Lower leg skin (tissue), 4 donors: ENCODE results near the gene UBR4. TPM values are rescaled to one million over a fixed set of nuclear protein-coding genes. Genes with fewer than 3 reads are reported as not detected.

ENCODE experiments used
- DNase-seq, 2 donors: peaks; one replicate each; pipeline ENCODE4 v3.0.0-alpha.2; 2019; ENCODE audit warnings: low spot score in 2 of 2
- H3K4me3 ChIP-seq: fragments of 200-600 bp; sonication (generic); 2 replicates; pipeline ENCODE4 v1.5.1; 2017; ENCODE audit warnings: mild to moderate bottlenecking, low read depth; ENCODE audit not compliant: poor library complexity, severe bottlenecking
- CTCF ChIP-seq, 3 donors: fragments of 450-650 bp; IDR thresholded peaks; one replicate each; pipeline ENCODE4 v1.5.1; 2016; ENCODE audit warnings: antibody characterized with exemption in 3 of 3, mild to moderate bottlenecking in 3 of 3, moderate library complexity in 2 of 3
- POLR2A ChIP-seq, 2 donors: fragments of 450-650 bp; IDR thresholded peaks; one replicate each; pipeline ENCODE4 v1.6.1; 2016 to 2017; ENCODE audit warnings: antibody characterized with exemption in 2 of 2, mild to moderate bottlenecking in 1 of 2, moderate library complexity in 1 of 2
- WGBS, 2 donors: methylation state at CpG; one replicate each; pipeline ENCODE4 v1.1.5; 2018; 5-methylcytosine and 5-hydroxymethylcytosine counted together
- intact Hi-C: fragments of 100-400 bp; cut with DNase I; formaldehyde crosslinking; loops from one replicate; pipeline ENCODE4 v1.15.0; 2023; ENCODE audit warnings: low total_unique reads
- total RNA-seq, 4 donors: library from RNA; depleted of rRNA; stranded (reverse); fragments of >200 nt; gene quantifications; one replicate each; pipeline ENCODE4 v1.1.0, GENCODE V29; 2016

Gene UBR4
- total RNA-seq, 4 donors from 2014 or later: 255 to 380 (median 329) TPM

- DNase-seq: no peak
- WGBS, 2 donors: 71 to 73% methylated on average over 3 of the region's 3 CpGs
- intact Hi-C loops: no loop called here
- no peak for TF ChIP-seq POLR2A (IDR thresholded peaks at IDR 0.05)
- no peak for TF ChIP-seq CTCF (IDR thresholded peaks at IDR 0.05)
- H3K4me3 ChIP-seq: no peak overlapping the region
These were observed 44.0 kb downstream of the UBR4 start for GRCh38 chr1:19166066-19166465.

GRCh38 chr1:19165501-19165900 is 44.6 kb downstream of the UBR4 start:
- DNase-seq: no peak
- WGBS, 2 donors: 66 to 73% methylated on average over 3 of the region's 3 CpGs
- no peak overlapping the region for H3K4me3 ChIP-seq
- TF ChIP-seq POLR2A (IDR thresholded peaks at IDR 0.05): no peak
- no peak for TF ChIP-seq CTCF (IDR thresholded peaks at IDR 0.05)
- intact Hi-C loops: no loop called here

- H3K4me3 ChIP-seq: no peak overlapping the region
- 74 to 85% methylated on average over 10 of the region's 10 CpGs for WGBS, 2 donors
- intact Hi-C loops: no loop called here
- TF ChIP-seq CTCF (IDR thresholded peaks at IDR 0.05): no peak
- TF ChIP-seq POLR2A (IDR thresholded peaks at IDR 0.05): no peak
- DNase-seq: no peak
These were observed 45.6 kb downstream of the UBR4 start for GRCh38 chr1:19164274-19165015.

GRCh38 chr1:19163261-19163660 is 46.8 kb downstream of the UBR4 start:
- TF ChIP-seq CTCF (IDR thresholded peaks at IDR 0.05) (no peak), POLR2A (IDR thresholded peaks at IDR 0.05) (no peak)
- no peak overlapping the region for H3K4me3 ChIP-seq
- intact Hi-C loops: no loop called here
- no peak for DNase-seq
- WGBS, 2 donors: 67 to 76% methylated on average over 1 of the region's 1 CpG

- intact Hi-C loops: no loop called here
- no peak overlapping the region for H3K4me3 ChIP-seq
- no peak for TF ChIP-seq POLR2A (IDR thresholded peaks at IDR 0.05)
- no peak for TF ChIP-seq CTCF (IDR thresholded peaks at IDR 0.05)
- DNase-seq: no peak
- WGBS, 2 donors: 95 to 97% methylated on average over 7 of the region's 7 CpGs
These were observed 49.2 kb downstream of the UBR4 start for GRCh38 chr1:19160831-19161230.

GRCh38 chr1:19157653-19158052 is 52.4 kb downstream of the UBR4 start:
- intact Hi-C loops: no loop called here
- 90 to 93% methylated on average over 8 of the region's 8 CpGs for WGBS, 2 donors
- H3K4me3 ChIP-seq: no peak overlapping the region
- no peak for TF ChIP-seq POLR2A (IDR thresholded peaks at IDR 0.05)
- no peak for DNase-seq
